ENCODE results near the gene COQ8A. TPM values are rescaled to one million over a fixed set of nuclear protein-coding genes. Genes with fewer than 3 reads are reported as not detected.

The COQ8A gene
- 10 to 100 TPM; 15.2 to 25.6 TPM for total RNA-seq

- Histone ChIP-seq H3K9me3 (no peaks in the 10 kb centered on the region), H3K4me1 (ENCODE audit: control insufficient read depth in 1 of 2, low read depth in 2 of 2) (peaks cover 19 to 23% of the 10 kb centered on the region in 2 donors), H3K4me3 (peak within 1 kb of the TSS; percentile 96), H3K27me3 (replicated peaks; ENCODE audit: insufficient read depth) (no peaks in the 10 kb centered on the region), H3K27ac (peak within 1 kb of the TSS; percentile 98 to 99), H3K36me3 (no peaks in the 10 kb centered on the region)
- TF ChIP-seq CTCF (IDR thresholded peaks at IDR 0.05) = no peak
- ATAC-seq (ENCODE audit: insufficient number of reproducible peaks, low FRiP score, low read depth) = peak; percentile 93
- DNase-seq (ENCODE audit: low spot score) = peak; percentile 93
These were observed at the start of gene COQ8A for GRCh38 chr1:226940029-226940805. COQ8A (plus strand) TSS chr1:226940294; CDS start chr1:226961386, 21,092 bp downstream.

- ATAC-seq (ENCODE audit: insufficient number of reproducible peaks, low FRiP score, low read depth) = no peak
- Histone ChIP-seq H3K4me1 (ENCODE audit: control insufficient read depth in 1 of 2, low read depth in 2 of 2) (peaks cover 0 to 3% of the 10 kb centered on the region in 2 donors), H3K36me3 (peaks cover 39% of the 10 kb centered on the region), H3K27me3 (replicated peaks; ENCODE audit: insufficient read depth) (no peaks in the 10 kb centered on the region), H3K4me3 (no peak overlapping the region), H3K27ac (no peak overlapping the region), H3K9me3 (no peaks in the 10 kb centered on the region)
- no peak for TF ChIP-seq CTCF (IDR thresholded peaks at IDR 0.05)
- DNase-seq (ENCODE audit: low spot score) = no peak
These were observed 49.6 kb upstream of the COQ8A start for GRCh38 chr1:226890331-226891108.

GRCh38 chr1:226891346-226891745, 48.7 kb upstream of the COQ8A start:
- no peak overlapping the region for H3K27ac ChIP-seq
- ATAC-seq (ENCODE audit: insufficient number of reproducible peaks, low FRiP score, low read depth) (no peak), DNase-seq (ENCODE audit: low spot score) (no peak)
- H3K9me3 ChIP-seq = no peaks in the 10 kb centered on the region
- peaks cover 33% of the 10 kb centered on the region for H3K36me3 ChIP-seq
- no peaks in the 10 kb centered on the region for H3K27me3 ChIP-seq (replicated peaks; ENCODE audit: insufficient read depth)
- TF ChIP-seq CTCF (IDR thresholded peaks at IDR 0.05) = no peak
- no peak overlapping the region for H3K4me3 ChIP-seq
- no peaks in the 10 kb centered on the region for H3K4me1 ChIP-seq (ENCODE audit: control insufficient read depth in 1 of 2, low read depth in 2 of 2)

DNA sequence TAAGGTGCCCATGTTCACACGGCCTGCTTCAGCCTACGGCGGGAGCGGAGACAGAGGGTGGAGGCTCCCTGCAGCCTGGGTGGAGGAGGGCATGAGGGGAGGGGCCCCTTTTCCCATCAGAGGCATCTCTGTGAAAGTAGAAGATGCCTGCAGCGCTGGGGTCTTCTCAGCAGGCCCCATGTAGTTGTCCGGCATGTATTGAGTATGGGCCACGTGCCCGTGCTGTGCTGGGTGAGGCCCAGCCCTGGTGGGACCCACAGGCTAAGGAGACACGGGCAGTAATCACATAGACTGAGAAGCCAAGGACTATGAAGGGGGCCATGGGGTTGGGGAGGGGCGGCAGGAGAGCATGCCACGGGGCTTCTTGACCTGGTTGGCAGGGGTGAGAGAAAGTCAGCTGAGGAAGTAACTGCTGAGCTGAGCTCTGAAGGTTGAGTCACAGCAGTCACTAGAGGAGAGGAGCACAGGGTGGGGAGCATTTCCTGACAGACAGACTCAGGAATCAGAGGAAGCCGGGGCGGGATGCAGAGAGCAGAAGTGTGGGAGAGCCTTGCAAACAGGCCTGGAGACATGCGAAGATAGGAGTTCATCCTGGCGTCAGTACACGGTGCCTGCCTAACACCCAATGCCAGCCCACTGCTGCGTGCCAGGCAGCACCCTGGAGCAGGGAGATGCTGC, 48.1 kb upstream of the COQ8A start:
- Histone ChIP-seq H3K9me3 (no peaks in the 10 kb centered on the region), H3K4me1 (ENCODE audit: control insufficient read depth in 1 of 2, low read depth in 2 of 2) (no peaks in the 10 kb centered on the region), H3K27me3 (replicated peaks; ENCODE audit: insufficient read depth) (no peaks in the 10 kb centered on the region), H3K27ac (no peak overlapping the region), H3K4me3 (no peak overlapping the region), H3K36me3 (peaks cover 32% of the 10 kb centered on the region)
- no peak for TF ChIP-seq CTCF (IDR thresholded peaks at IDR 0.05)
- ATAC-seq (ENCODE audit: insufficient number of reproducible peaks, low FRiP score, low read depth) (no peak), DNase-seq (ENCODE audit: low spot score) (no peak)

GRCh38 chr1:226892524-226892875, 47.6 kb upstream of the COQ8A start:
- Histone ChIP-seq H3K9me3 (no peaks in the 10 kb centered on the region), H3K36me3 (peaks cover 31% of the 10 kb centered on the region), H3K27me3 (replicated peaks; ENCODE audit: insufficient read depth) (no peaks in the 10 kb centered on the region), H3K4me1 (ENCODE audit: control insufficient read depth in 1 of 2, low read depth in 2 of 2) (no peaks in the 10 kb centered on the region), H3K27ac (no peak overlapping the region), H3K4me3 (no peak overlapping the region)
- TF ChIP-seq CTCF (IDR thresholded peaks at IDR 0.05) = no peak
- no peak for DNase-seq (ENCODE audit: low spot score)
- no peak for ATAC-seq (ENCODE audit: insufficient number of reproducible peaks, low FRiP score, low read depth)
